ENCODE measurements around the gene USP50.
"Not testable (repeated sequence)": the region's sequence is repeated elsewhere in the genome, so short reads cannot be mapped to it uniquely, and the experiment has no call there.

Gene USP50

GRCh38 chr15:50546566-50546965 is at the start of gene USP50:
Gene USP50 (minus strand): TSS chr15:50546666. CDS start chr15:50546525, 141 bp downstream.
- DNase-seq = no peak

- no peak for DNase-seq
Measured at GRCh38 chr15:50594311-50594710, 47.8 kb upstream of the USP50 start.

GRCh38 chr15:50593761-50594160 is 47.3 kb upstream of the USP50 start:
- DNase-seq = no peak

- no peak for DNase-seq
Measured at GRCh38 chr15:50590288-50590687, 43.8 kb upstream of the USP50 start.

- DNase-seq = no peak
Measured at GRCh38 chr15:50577492-50577891, 31.0 kb upstream of the USP50 start.

- DNase-seq = no peak
Measured at GRCh38 chr15:50576166-50576565, 29.7 kb upstream of the USP50 start.

- not testable (repeated sequence) for DNase-seq
Measured at GRCh38 chr15:50573842-50574241, 27.4 kb upstream of the USP50 start.

- no peak for DNase-seq
Measured at GRCh38 chr15:50563756-50564155, 17.3 kb upstream of the USP50 start.

GRCh38 chr15:50562735-50563640 is 16.5 kb upstream of the USP50 start:
- DNase-seq = no peak

GRCh38 chr15:50558012-50558411 is 11.5 kb upstream of the USP50 start:
- DNase-seq = no peak

- DNase-seq = no peak
Measured at GRCh38 chr15:50556642-50557371, 10.3 kb upstream of the USP50 start.

- DNase-seq = no peak
Measured at GRCh38 chr15:50552238-50552637, 5.8 kb upstream of the USP50 start.

- DNase-seq = no peak
Measured at GRCh38 chr15:50549326-50549725, 2.9 kb upstream of the USP50 start.

GRCh38 chr15:50544368-50544767 is 2.1 kb downstream of the USP50 start:
- DNase-seq = no peak

GRCh38 chr15:50543556-50543955 is 2.9 kb downstream of the USP50 start:
- no peak for DNase-seq

- no peak for DNase-seq
Measured at GRCh38 chr15:50542887-50543210, 3.6 kb downstream of the USP50 start.

- DNase-seq = no peak
Measured at GRCh38 chr15:50531766-50532165, 14.7 kb downstream of the USP50 start.

GRCh38 chr15:50531163-50531562 is 15.3 kb downstream of the USP50 start:
- DNase-seq = no peak

- DNase-seq = no peak
Measured at GRCh38 chr15:50523851-50524251, 22.6 kb downstream of the USP50 start.

- no peak for DNase-seq
Measured at GRCh38 chr15:50519740-50520425, 26.6 kb downstream of the USP50 start.

- DNase-seq = no peak
Measured at GRCh38 chr15:50513001-50513400, 33.5 kb downstream of the USP50 start.

GRCh38 chr15:50506121-50506520 is 40.3 kb downstream of the USP50 start:
- no peak for DNase-seq

GRCh38 chr15:50505656-50506055 is 40.8 kb downstream of the USP50 start:
- DNase-seq = not testable (repeated sequence)

- DNase-seq = no peak
Measured at GRCh38 chr15:50503144-50503543, 43.3 kb downstream of the USP50 start.

Measured in cerebellar nuclear complex (tissue), 1 donor.